GM12891 (cell line): ENCODE measurements around the gene VAMP4.

ENCODE experiments used
- PAX5 ChIP-seq: IDR thresholded peaks from 2 replicates; pipeline ENCODE4 v1.6.1; 2011; ENCODE audit warnings: low read length, moderate library complexity, mild to moderate bottlenecking; ENCODE audit not compliant: insufficient read depth, severe bottlenecking
- POLR2A ChIP-seq: IDR thresholded peaks from 2 replicates; pipeline ENCODE4 v1.6.1; 2011; ENCODE audit warnings: low read depth, low read length, control low read depth
- POLR2AphosphoS5 ChIP-seq: IDR thresholded peaks from 2 replicates; pipeline ENCODE4 v1.6.1; 2011; ENCODE audit warnings: low read depth, low read length, control low read depth
- TAF1 ChIP-seq: IDR thresholded peaks from 2 replicates; pipeline ENCODE4 v1.6.1; 2011; ENCODE audit warnings: low read depth, low read length, control low read depth

DNA sequence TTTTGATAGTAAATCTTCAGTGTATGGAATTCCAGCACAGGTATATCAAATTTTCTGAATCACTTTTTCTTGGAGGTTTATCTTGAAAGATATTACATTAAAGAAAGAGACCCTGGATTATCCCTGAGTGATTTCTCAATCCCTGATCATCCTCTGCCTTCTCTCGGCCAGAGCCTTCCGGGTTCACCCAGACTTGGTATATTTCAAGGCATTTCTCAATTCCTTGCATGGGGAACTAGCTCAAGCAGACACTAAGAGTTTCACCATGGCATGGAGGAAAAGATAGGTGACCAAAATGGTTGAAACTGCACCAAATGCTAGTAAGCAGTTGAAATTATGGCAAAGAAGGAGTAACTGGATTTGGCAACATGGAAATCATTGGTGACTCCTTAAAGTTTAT is 5.7 kb downstream of the VAMP4 start:
- no peak for TF ChIP-seq POLR2A
- no peak for TF ChIP-seq POLR2AphosphoS5
- TF ChIP-seq TAF1 = no peak
- no peak for TF ChIP-seq PAX5
